Measurements from ENCODE around the gene ATRNL1. TPM values are rescaled to one million over a fixed set of nuclear protein-coding genes. Genes with fewer than 3 reads are reported as not detected.

The ATRNL1 gene
- polyA plus RNA-seq, 3 donors = not detected

DNA sequence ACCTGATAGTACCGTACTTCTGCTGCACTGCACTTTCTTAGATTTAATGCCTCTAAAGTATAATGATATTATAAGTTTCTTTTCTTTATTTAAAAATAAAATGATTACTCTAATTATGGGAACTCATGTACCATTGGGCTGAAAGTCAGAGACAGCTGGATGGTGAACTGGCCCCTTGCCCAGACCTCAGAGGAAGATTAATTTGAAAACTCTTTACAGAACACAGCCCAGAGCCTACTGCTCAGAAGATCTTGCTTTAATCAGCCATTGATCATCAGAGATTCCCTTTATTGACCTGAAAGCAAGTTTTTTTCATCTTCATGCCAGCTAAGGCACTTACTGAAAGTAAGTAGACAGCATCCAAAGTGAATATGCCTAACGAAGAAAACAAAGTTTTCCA is 838.1 kb downstream of the ATRNL1 start:
- DNase-seq = no peak
- Histone ChIP-seq H3K36me3 (replicated peaks in 1 of 2; ENCODE audit: control insufficient read depth in 1 of 2, insufficient read depth in 2 of 2, low read length in 2 of 2) (no peaks in the 10 kb centered on the region), H3K27me3 (ENCODE audit: control insufficient read depth in 2 of 2, insufficient read depth in 2 of 2, low read length in 2 of 2) (no peaks in the 10 kb centered on the region), H3K4me3 (replicated peaks in 1 of 3; ENCODE audit: low read depth in 2 of 3, low read length in 3 of 3) (no peak overlapping the region), H3K27ac (ENCODE audit: low read depth in 1 of 2, low read length in 2 of 2) (no peak overlapping the region), H3K9ac (ENCODE audit: insufficient read depth, low read length, poor library complexity, severe bottlenecking) (no peak overlapping the region), H4K20me1 (ENCODE audit: insufficient read depth, low read length) (no peaks in the 10 kb centered on the region), H2AFZ (ENCODE audit: insufficient read depth, low read depth, low read length, poor library complexity, severe bottlenecking) (no peak overlapping the region), H3K4me1 (ENCODE audit: control insufficient read depth in 1 of 2, insufficient read depth in 2 of 2, low read length in 2 of 2) (no peaks in the 10 kb centered on the region), H3K79me2 (ENCODE audit: insufficient read depth, low read length) (no peaks in the 10 kb centered on the region), H3K4me2 (replicated peaks; ENCODE audit: extremely low read depth, low read length, poor library complexity, severe bottlenecking) (no peak overlapping the region), H3K9me3 (replicated peaks in 1 of 2; ENCODE audit: control insufficient read depth in 1 of 2, insufficient read depth in 1 of 2, low read length in 2 of 2) (no peaks in the 10 kb centered on the region)
- H3K4me1 Mint-ChIP-seq = no peaks in the 10 kb centered on the region
- H3K4me3 Mint-ChIP-seq = no peak overlapping the region
- H3K27ac Mint-ChIP-seq = no peak overlapping the region
- H3K9me3 Mint-ChIP-seq = peaks cover 0 to 5% (median 0%) of the 10 kb centered on the region in 7 donors
- intact Hi-C loops (cut with micrococcal nuclease) = no loop called here
- TF ChIP-seq, protein P1, sequence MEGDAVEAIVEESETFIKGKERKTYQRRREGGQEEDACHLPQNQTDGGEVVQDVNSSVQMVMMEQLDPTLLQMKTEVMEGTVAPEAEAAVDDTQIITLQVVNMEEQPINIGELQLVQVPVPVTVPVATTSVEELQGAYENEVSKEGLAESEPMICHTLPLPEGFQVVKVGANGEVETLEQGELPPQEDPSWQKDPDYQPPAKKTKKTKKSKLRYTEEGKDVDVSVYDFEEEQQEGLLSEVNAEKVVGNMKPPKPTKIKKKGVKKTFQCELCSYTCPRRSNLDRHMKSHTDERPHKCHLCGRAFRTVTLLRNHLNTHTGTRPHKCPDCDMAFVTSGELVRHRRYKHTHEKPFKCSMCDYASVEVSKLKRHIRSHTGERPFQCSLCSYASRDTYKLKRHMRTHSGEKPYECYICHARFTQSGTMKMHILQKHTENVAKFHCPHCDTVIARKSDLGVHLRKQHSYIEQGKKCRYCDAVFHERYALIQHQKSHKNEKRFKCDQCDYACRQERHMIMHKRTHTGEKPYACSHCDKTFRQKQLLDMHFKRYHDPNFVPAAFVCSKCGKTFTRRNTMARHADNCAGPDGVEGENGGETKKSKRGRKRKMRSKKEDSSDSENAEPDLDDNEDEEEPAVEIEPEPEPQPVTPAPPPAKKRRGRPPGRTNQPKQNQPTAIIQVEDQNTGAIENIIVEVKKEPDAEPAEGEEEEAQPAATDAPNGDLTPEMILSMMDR (IDR thresholded peaks at IDR 0.05) = no peak
- 80% methylated on average over 1 of the region's 2 CpGs for WGBS (ENCODE audit: insufficient coverage)
- H3K36me3 Mint-ChIP-seq = no peaks in the 10 kb centered on the region
- no peaks in the 10 kb centered on the region for H3K27me3 Mint-ChIP-seq (ENCODE audit: low read depth in 3 of 3)

GRCh38 chr10:115932099-115932498 is 838.9 kb downstream of the ATRNL1 start:
- H3K4me1 ChIP-seq (ENCODE audit: control insufficient read depth in 1 of 2, insufficient read depth in 2 of 2, low read length in 2 of 2) = no peaks in the 10 kb centered on the region
- Mint-ChIP-seq H3K36me3 (no peaks in the 10 kb centered on the region), H3K4me3 (no peak overlapping the region), H3K27ac (no peak overlapping the region), H3K27me3 (ENCODE audit: low read depth in 3 of 3) (no peaks in the 10 kb centered on the region), H3K4me1 (no peaks in the 10 kb centered on the region), H3K9me3 (peaks cover 0 to 5% (median 0%) of the 10 kb centered on the region in 7 donors)
- DNase-seq = no peak
- H3K9me3 ChIP-seq (replicated peaks in 1 of 2; ENCODE audit: control insufficient read depth in 1 of 2, insufficient read depth in 1 of 2, low read length in 2 of 2) = no peaks in the 10 kb centered on the region
- WGBS (ENCODE audit: insufficient coverage) = no CpG with 5 or more reads among the region's 2 CpGs
- no peaks in the 10 kb centered on the region for H3K27me3 ChIP-seq (ENCODE audit: control insufficient read depth in 2 of 2, insufficient read depth in 2 of 2, low read length in 2 of 2)
- H3K79me2 ChIP-seq (ENCODE audit: insufficient read depth, low read length) = no peaks in the 10 kb centered on the region
- no peaks in the 10 kb centered on the region for H3K36me3 ChIP-seq (replicated peaks in 1 of 2; ENCODE audit: control insufficient read depth in 1 of 2, insufficient read depth in 2 of 2, low read length in 2 of 2)
- no peak overlapping the region for H3K4me3 ChIP-seq (replicated peaks in 1 of 3; ENCODE audit: low read depth in 2 of 3, low read length in 3 of 3)
- intact Hi-C loops (cut with micrococcal nuclease) = no loop called here
- H4K20me1 ChIP-seq (ENCODE audit: insufficient read depth, low read length) = no peaks in the 10 kb centered on the region
- TF ChIP-seq, protein P1 (IDR thresholded peaks at IDR 0.05) = no peak
- no peak overlapping the region for H3K9ac ChIP-seq (ENCODE audit: insufficient read depth, low read length, poor library complexity, severe bottlenecking)
- no peak overlapping the region for H3K4me2 ChIP-seq (replicated peaks; ENCODE audit: extremely low read depth, low read length, poor library complexity, severe bottlenecking)
- H3K27ac ChIP-seq (ENCODE audit: low read depth in 1 of 2, low read length in 2 of 2) = no peak overlapping the region
- H2AFZ ChIP-seq (ENCODE audit: insufficient read depth, low read depth, low read length, poor library complexity, severe bottlenecking) = no peak overlapping the region

All from CD14-positive monocyte (primary cell).